K562 (cell line): Measurements from ENCODE around the gene UNC93B1. TPM values are rescaled to one million over a fixed set of nuclear protein-coding genes. Genes with fewer than 3 reads are reported as not detected.
A peak's percentile ranks its signal among the peaks of the same experiment; 100 is the strongest.

Source experiments
- ATAC-seq: fragments of 200-7000 bp; cut with Tn5 transposase; 3 replicates; pipeline ENCODE4 v1.9.1; 2020; ENCODE audit warnings: moderate library complexity
- BruUV-seq: library from RNA; stranded (reverse); fragments of 400-500 nt; replicated peaks from 2 replicates; lab custom pipeline; 2021; lab: Mats Ljungman, UMichigan
- CTCF ChIA-PET: fragments of 300-600 bp; formaldehyde crosslinking; extraction: SDS; loops from one replicate; lab custom pipeline; 2021; ENCODE audit warnings: low intra/inter-chr PET ratio; lab: Yijun Ruan, JAX
- POLR2A ChIA-PET: fragments of 300-600, 350-650 bp; sonication (Branson Sonifier 250); formaldehyde crosslinking; extraction: SDS; loops from one replicate; lab custom pipeline; 2021; ENCODE audit warnings: antibody characterized with exemption, inconsistent platforms; lab: Yijun Ruan, JAX
- DNase-seq, 4 experiments: peaks; one replicate each; pipeline versions ENCODE4 v3.0.0 to v3.0.0-alpha.2; 2011 to 2018; ENCODE audit warnings: low spot score in 3 of 4, mixed read lengths in 3 of 4; ENCODE audit errors: extremely low read depth in 1 of 4
- FAIRE-seq: peaks from 2 replicates; lab custom pipeline; 2011; peaks lifted over from hg19 to GRCh38; lab: Jason Lieb, UNC
- H2AFZ ChIP-seq: 2 replicates; pipeline ENCODE4 v1.6.0; 2011; ENCODE audit warnings: low read depth, low read length, control low read depth, inconsistent platforms
- H3K27ac ChIP-seq: fragments of 200-600 bp; 3 replicates; pipeline ENCODE4 v1.8.0; 2011; ENCODE audit warnings: low read depth, mild to moderate bottlenecking, control low read depth, inconsistent platforms, low read length, moderate library complexity, mixed read lengths; ENCODE audit errors: extremely low read depth
- H3K27me3 ChIP-seq, 2 experiments: fragments of 300-600 bp in 1 of 2; 2 replicates in 1 of 2; 3 replicates in 1 of 2; pipeline versions ENCODE4 v1.6.0 to v1.8.0; 2011; ENCODE audit warnings: inconsistent platforms in 2 of 2, low read length in 2 of 2, mild to moderate bottlenecking in 1 of 2, mixed read lengths in 1 of 2, moderate library complexity in 1 of 2; ENCODE audit not compliant: control insufficient read depth in 2 of 2, insufficient read depth in 2 of 2
- H3K36me3 ChIP-seq: fragments of 300-600 bp; 3 replicates; pipeline ENCODE4 v1.8.0; 2011; ENCODE audit warnings: mild to moderate bottlenecking, low read length, inconsistent platforms; ENCODE audit not compliant: control insufficient read depth, insufficient read depth
- H3K4me1 ChIP-seq, 2 experiments: fragments of 200-600 bp in 1 of 2; replicated peaks in 1 of 2; 2 replicates in 1 of 2; 3 replicates in 1 of 2; pipeline versions ENCODE4 v1.5.1 to v1.8.0; 2011; ENCODE audit warnings: inconsistent platforms in 2 of 2, low read length in 2 of 2, mild to moderate bottlenecking in 1 of 2, mixed read lengths in 1 of 2, moderate library complexity in 1 of 2; ENCODE audit not compliant: control insufficient read depth in 2 of 2, insufficient read depth in 2 of 2
- H3K4me2 ChIP-seq: 2 replicates; pipeline ENCODE4 v1.6.1; 2011; ENCODE audit warnings: low read length, control low read depth, inconsistent platforms, mixed read lengths; ENCODE audit not compliant: insufficient read depth
- H3K4me3 ChIP-seq: fragments of 200-600 bp; sonication (generic), shearing (Covaris generic); 2 replicates; pipeline ENCODE4 v1.5.1; 2016; ENCODE audit warnings: control low read depth, inconsistent platforms
- H3K79me2 ChIP-seq: fragments of 200-600 bp; 3 replicates; pipeline ENCODE4 v1.8.0; 2011; ENCODE audit warnings: low read length, inconsistent platforms; ENCODE audit not compliant: control insufficient read depth, insufficient read depth
- H3K9ac ChIP-seq, 2 experiments: 2 replicates each; pipeline versions ENCODE4 v1.6.0 to v1.6.1; 2011; ENCODE audit warnings: low read depth in 2 of 2, low read length in 2 of 2, control low read depth in 1 of 2, inconsistent platforms in 1 of 2, mild to moderate bottlenecking in 1 of 2, mixed read lengths in 1 of 2; ENCODE audit not compliant: insufficient read depth in 1 of 2
- H3K9me1 ChIP-seq: one replicate; pipeline ENCODE4 v1.6.0; 2011; ENCODE audit warnings: inconsistent platforms, mild to moderate bottlenecking, low read length, moderate library complexity; ENCODE audit not compliant: control insufficient read depth, insufficient read depth
- H3K9me3 ChIP-seq: replicated peaks from 2 replicates; pipeline ENCODE4 v1.5.1; 2011; ENCODE audit warnings: low read depth, low read length, inconsistent platforms; ENCODE audit not compliant: control insufficient read depth, insufficient read depth
- H4K20me1 ChIP-seq: replicated peaks from 2 replicates; pipeline ENCODE4 v1.6.1; 2011; ENCODE audit warnings: low read length, inconsistent platforms, mixed read lengths; ENCODE audit not compliant: control insufficient read depth, insufficient read depth
- CHCHD3 ChIP-seq: fragments of 250-450 bp; sonication (Bioruptor Pico); IDR thresholded peaks from 2 replicates; pipeline ENCODE4 v2.1.2; 2022; ENCODE audit warnings: mild to moderate bottlenecking
- HDAC1 ChIP-seq, 2 experiments: fragments of 450-650 bp; IDR thresholded peaks; 2 replicates each; pipeline ENCODE4 v1.6.1; 2016 to 2017; ENCODE audit warnings: inconsistent platforms in 1 of 2, mild to moderate bottlenecking in 1 of 2, moderate library complexity in 1 of 2
- HDAC2 ChIP-seq: fragments of 450-650 bp; IDR thresholded peaks from 2 replicates; pipeline ENCODE4 v1.6.1; 2016; ENCODE audit warnings: mild to moderate bottlenecking
- HMGN3 ChIP-seq: IDR thresholded peaks from 2 replicates; pipeline ENCODE4 v1.6.1; 2011; ENCODE audit warnings: borderline replicate concordance, low read depth, mild to moderate bottlenecking, mixed read lengths, low read length; ENCODE audit not compliant: insufficient read length; ENCODE audit errors: extremely low read depth
- HNRNPLL ChIP-seq: fragments of 200-400 bp; formaldehyde crosslinking; IDR thresholded peaks from 2 replicates; pipeline ENCODE4 v1.6.1; 2017; ENCODE audit warnings: low read length, low read depth, mild to moderate bottlenecking; ENCODE audit not compliant: poor library complexity, severe bottlenecking
- MEIS2 ChIP-seq: fragments of 450-650 bp; IDR thresholded peaks from 2 replicates; pipeline ENCODE4 v1.6.1; 2014; ENCODE audit warnings: mild to moderate bottlenecking; ENCODE audit not compliant: partially characterized antibody
- RB1 ChIP-seq: fragments of 450-650 bp; IDR thresholded peaks from 2 replicates; pipeline ENCODE4 v1.6.1; 2017; ENCODE audit warnings: low read depth, mild to moderate bottlenecking
- SIN3A ChIP-seq, 2 experiments: fragments of 150-350 bp in 1 of 2; IDR thresholded peaks; 2 replicates each; pipeline ENCODE4 v1.6.1; 2011 to 2016; ENCODE audit warnings: borderline replicate concordance in 2 of 2, low read depth in 2 of 2, low read length in 2 of 2, mild to moderate bottlenecking in 2 of 2, moderate library complexity in 2 of 2; ENCODE audit not compliant: control insufficient read depth in 1 of 2
- SIN3B ChIP-seq: fragments of 450-650 bp; IDR thresholded peaks from 2 replicates; pipeline ENCODE4 v1.6.1; 2017; ENCODE audit warnings: low read depth, mild to moderate bottlenecking, moderate library complexity
- TAF7 ChIP-seq: fragments of 450-650 bp; IDR thresholded peaks from 2 replicates; pipeline ENCODE4 v1.6.1; 2016; ENCODE audit warnings: missing genetic modification characterization, missing compliant biosample characterization
- WGBS: fragments of 100-300 bp; shearing (Covaris generic); methylation state at CpG from one replicate; pipeline ENCODE4 v1.1.6; 2016; ENCODE audit warnings: low coverage, mixed read lengths; ENCODE audit not compliant: insufficient coverage; ENCODE audit errors: missing lambda C conversion rate; 5-methylcytosine and 5-hydroxymethylcytosine counted together
- in situ Hi-C: fragments of 300-500 bp; cut with MboI; formaldehyde crosslinking; loops from 4 replicates; pipeline ENCODE4 v1.15.0; 2018; ENCODE audit warnings: inconsistent platforms, mixed read lengths
- intact Hi-C: fragments of 100-400 bp; cut with micrococcal nuclease; formaldehyde crosslinking; loops from 2 replicates; pipeline ENCODE4 v1.14.2; 2022
- polyA plus RNA-seq, 8 experiments: library from polyadenylated mRNA; depleted of rRNA in 4 of 8; stranded (reverse) in 5 of 8; unstranded in 3 of 8; fragments of >200 nt; fragmentation: Nextera tagmentation in 2 of 8; fragmentation: Illumina TruSeq in 1 of 8; extraction: Ambion mirVana in 2 of 8; extraction: Trizol in 1 of 8; gene quantifications; 2 replicates each; pipeline versions ENCODE4 v1.2.1 to v1.2.3, GENCODE V29; 2011 to 2014; ENCODE audit warnings: inconsistent platforms in 1 of 8, missing spikeins in 1 of 8
- total RNA-seq, 7 experiments: library from RNA; depleted of rRNA in 6 of 7; stranded (reverse); fragments of >200 nt in 6 of 7; fragmentation: Illumina TruSeq in 2 of 7; extraction: Trizol in 2 of 7; gene quantifications; 2 replicates each; pipeline versions ENCODE4 v1.2.1 to v1.2.3, GENCODE V29; 2011 to 2021; ENCODE audit warnings: low replicate concordance in 1 of 7
- TF ChIP-seq, protein P1 (sequence below), 2 experiments: fragments of 450-650 bp in 1 of 2; sonication (generic) in 1 of 2; formaldehyde crosslinking in 1 of 2; IDR thresholded peaks; 2 replicates each; pipeline versions ENCODE4 v1.7.1 to v1.9.0; 2016 to 2022; ENCODE audit warnings: inconsistent platforms in 1 of 2, mild to moderate bottlenecking in 1 of 2, missing genetic modification reagents in 1 of 2

The UNC93B1 gene
- total and polyA plus RNA-seq, 9 of the 15 experiments (the other 6 are each of a cell fraction or from before 2014, with no cell fraction given): 0.10 to 13.6 (median 6.5) TPM

DNA sequence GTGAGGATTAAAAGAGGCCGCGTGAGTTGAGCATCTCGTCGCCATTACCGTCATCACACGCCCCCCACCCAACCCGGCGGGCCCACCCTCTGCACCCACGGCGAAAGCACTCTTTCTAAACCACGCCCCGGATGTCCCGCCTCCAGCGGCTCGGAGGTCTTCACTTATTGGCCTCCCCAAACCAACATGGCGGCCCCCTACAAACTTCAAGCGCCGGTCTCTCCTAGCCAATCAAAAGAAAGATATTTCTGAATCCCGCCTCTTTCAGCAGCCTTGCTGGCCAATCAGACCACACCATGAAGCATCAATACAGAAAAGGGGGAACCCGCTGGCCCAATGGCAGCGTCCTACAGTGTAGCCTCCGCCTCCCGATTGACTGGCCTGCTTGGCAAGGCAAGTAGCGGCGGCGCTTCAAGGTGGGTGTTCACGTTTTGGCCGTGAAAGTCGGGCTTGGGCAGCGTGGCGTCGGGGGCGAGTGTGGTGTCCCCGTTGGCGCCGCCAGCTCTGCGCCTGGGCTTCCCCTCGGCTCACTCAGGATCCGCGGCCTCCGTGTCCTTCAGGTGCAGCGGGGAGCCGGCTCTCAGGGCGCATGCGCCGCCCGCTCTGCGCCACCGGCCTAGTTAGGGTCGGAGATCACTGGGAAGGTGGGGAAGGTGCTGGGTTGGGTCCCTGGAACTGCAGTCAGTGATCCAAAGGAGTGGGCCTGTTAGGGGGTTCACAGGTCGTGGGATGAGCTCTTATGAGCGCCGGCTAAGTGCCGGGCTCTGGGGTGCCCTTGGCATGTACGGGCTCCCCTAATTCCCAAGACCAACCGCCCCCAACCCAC is 26.6 kb upstream of the UNC93B1 start, which contains the start of gene NDUFS8:
Gene NDUFS8 (plus strand): TSS at position 364 of the 826 bp plus-strand sequence. CDS start 1,471 bp downstream, outside the sequence.
- CTCF ChIA-PET: interaction anchor here (0.6 kb wide), 1 partner anchor 75 kb away, joined by 4 read pairs; no protein-coding TSS in a partner anchor
- Histone ChIP-seq H3K4me1 (peaks cover 14 to 57% of the 10 kb centered on the region in 2 experiments; a peak in 4 of 5 replicates), H4K20me1 (no peaks in the 10 kb centered on the region; the same call in 1 of the 2 replicates), H3K27me3 (no peaks in the 10 kb centered on the region), H3K4me2 (peak within 1 kb of the TSS; percentile 95), H2AFZ (peak within 1 kb of the TSS; percentile 92), H3K9me3 (no peaks in the 10 kb centered on the region), H3K79me2 (peaks cover 25% of the 10 kb centered on the region), H3K27ac (peak within 1 kb of the TSS; percentile 88), H3K9me1 (no peaks in the 10 kb centered on the region), H3K36me3 (peaks cover 31% of the 10 kb centered on the region; the same call in 2 of the 3 replicates), H3K9ac (peak within 1 kb of the TSS; percentile 98 to 99), H3K4me3 (peak within 1 kb of the TSS; percentile 71)
- BruUV-seq: no TSS peak
- DNase-seq (peak; percentile 99 to 100 (median 99)), ATAC-seq (peak; percentile 98), FAIRE-seq (peak; percentile 100)
- in situ Hi-C loops (no loop called here), intact Hi-C loops (no loop called here)
- under 1% methylated on average over 47 of the region's 56 CpGs for WGBS
- POLR2A ChIA-PET: interaction anchor here (0.6 to 2.3 kb wide), 5 partner anchors 8 to 1367 kb away, joined by 3 to 10 read pairs (median 4); partner anchors contain the start of gene TCIRG1
- TF ChIP-seq HNRNPLL: peak; percentile 73
- TF ChIP-seq HDAC2: no peak
- TF ChIP-seq MEIS2: peak; percentile 63
- TF ChIP-seq, protein P1, sequence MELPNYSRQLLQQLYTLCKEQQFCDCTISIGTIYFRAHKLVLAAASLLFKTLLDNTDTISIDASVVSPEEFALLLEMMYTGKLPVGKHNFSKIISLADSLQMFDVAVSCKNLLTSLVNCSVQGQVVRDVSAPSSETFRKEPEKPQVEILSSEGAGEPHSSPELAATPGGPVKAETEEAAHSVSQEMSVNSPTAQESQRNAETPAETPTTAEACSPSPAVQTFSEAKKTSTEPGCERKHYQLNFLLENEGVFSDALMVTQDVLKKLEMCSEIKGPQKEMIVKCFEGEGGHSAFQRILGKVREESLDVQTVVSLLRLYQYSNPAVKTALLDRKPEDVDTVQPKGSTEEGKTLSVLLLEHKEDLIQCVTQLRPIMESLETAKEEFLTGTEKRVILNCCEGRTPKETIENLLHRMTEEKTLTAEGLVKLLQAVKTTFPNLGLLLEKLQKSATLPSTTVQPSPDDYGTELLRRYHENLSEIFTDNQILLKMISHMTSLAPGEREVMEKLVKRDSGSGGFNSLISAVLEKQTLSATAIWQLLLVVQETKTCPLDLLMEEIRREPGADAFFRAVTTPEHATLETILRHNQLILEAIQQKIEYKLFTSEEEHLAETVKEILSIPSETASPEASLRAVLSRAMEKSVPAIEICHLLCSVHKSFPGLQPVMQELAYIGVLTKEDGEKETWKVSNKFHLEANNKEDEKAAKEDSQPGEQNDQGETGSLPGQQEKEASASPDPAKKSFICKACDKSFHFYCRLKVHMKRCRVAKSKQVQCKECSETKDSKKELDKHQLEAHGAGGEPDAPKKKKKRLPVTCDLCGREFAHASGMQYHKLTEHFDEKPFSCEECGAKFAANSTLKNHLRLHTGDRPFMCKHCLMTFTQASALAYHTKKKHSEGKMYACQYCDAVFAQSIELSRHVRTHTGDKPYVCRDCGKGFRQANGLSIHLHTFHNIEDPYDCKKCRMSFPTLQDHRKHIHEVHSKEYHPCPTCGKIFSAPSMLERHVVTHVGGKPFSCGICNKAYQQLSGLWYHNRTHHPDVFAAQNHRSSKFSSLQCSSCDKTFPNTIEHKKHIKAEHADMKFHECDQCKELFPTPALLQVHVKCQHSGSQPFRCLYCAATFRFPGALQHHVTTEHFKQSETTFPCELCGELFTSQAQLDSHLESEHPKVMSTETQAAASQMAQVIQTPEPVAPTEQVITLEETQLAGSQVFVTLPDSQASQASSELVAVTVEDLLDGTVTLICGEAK (IDR thresholded peaks at IDR 0.05): peak; percentile 85
- TF ChIP-seq, protein P1 (CRISPR knock-in tag; IDR thresholded peaks at IDR 0.05): no peak
- peak; percentile 34; the same call in 1 of the 2 replicates for TF ChIP-seq CHCHD3 (CRISPR knock-in tag)
- TF ChIP-seq HMGN3: peak; percentile 23
- TF ChIP-seq RB1: 0 out of 2 replicates have a peak, but pooled peaks have one; percentile 68
- TF ChIP-seq SIN3A (IDR thresholded peaks at IDR 0.05; ENCODE audit: borderline replicate concordance in 2 of 2, control insufficient read depth in 1 of 2, low read depth in 2 of 2, low read length in 2 of 2): no peak; a peak in 2 of 4 replicates
- TF ChIP-seq HDAC1 (IDR thresholded peaks at IDR 0.05): peak in 1 of 2 experiments; percentile 44; a peak in 1 of 4 replicates
- peak; percentile 83 for TF ChIP-seq SIN3B
- TF ChIP-seq TAF7 (tag): peak; percentile 20; the same call in 1 of the 2 replicates
